NCI-H2171 (cell line): Measurements from ENCODE around the gene RAB7B.

Experiments
- DNase-seq: peaks from one replicate; lab custom pipeline; 2025; lab: John Stamatoyannopoulos, UW

Gene RAB7B

GRCh38 chr1:205927247-205927646 is 75.9 kb downstream of the RAB7B start:
- DNase-seq: no peak
